Endodermal cell (in vitro differentiated cells): Measurements from ENCODE around the gene AK4. TPM values are rescaled to one million over a fixed set of nuclear protein-coding genes. Genes with fewer than 3 reads are reported as not detected.
"Not testable (repeated sequence)": the region's sequence is repeated elsewhere in the genome, so short reads cannot be mapped to it uniquely, and the experiment has no call there.

ENCODE experiments used
- DNase-seq: peaks from one replicate; pipeline ENCODE4 v3.0.0-alpha.2; 2017
- H3K27ac ChIP-seq: 2 replicates; pipeline ENCODE4 v1.5.1; 2013; ENCODE audit warnings: mild to moderate bottlenecking, low read depth, low read length, moderate library complexity
- H3K27me3 ChIP-seq: 2 replicates; pipeline ENCODE4 v1.6.1; 2013; ENCODE audit warnings: mild to moderate bottlenecking, low read length, moderate library complexity; ENCODE audit not compliant: insufficient read depth, control insufficient read depth, poor library complexity, severe bottlenecking
- H3K36me3 ChIP-seq: 2 replicates; pipeline ENCODE4 v1.7.0; 2013; ENCODE audit warnings: mild to moderate bottlenecking, low read length, moderate library complexity; ENCODE audit not compliant: control insufficient read depth, insufficient read depth
- H3K4me1 ChIP-seq: one replicate; pipeline ENCODE4 v1.7.0; 2013; ENCODE audit warnings: low read length; ENCODE audit not compliant: control insufficient read depth, insufficient read depth
- H3K4me3 ChIP-seq: 2 replicates; pipeline ENCODE4 v1.5.1; 2013; ENCODE audit warnings: mild to moderate bottlenecking, low read length, moderate library complexity
- H3K9ac ChIP-seq: 2 replicates; pipeline ENCODE4 v1.6.1; 2013; ENCODE audit warnings: mild to moderate bottlenecking, low read length, moderate library complexity; ENCODE audit not compliant: poor library complexity, severe bottlenecking; ENCODE audit errors: extremely low read depth
- H3K9me3 ChIP-seq: 2 replicates; pipeline ENCODE4 v1.6.1; 2013; ENCODE audit warnings: mild to moderate bottlenecking, low read length, moderate library complexity; ENCODE audit not compliant: control insufficient read depth
- H3K27ac Mint-ChIP-seq: 2 replicates; pipeline ENCODE4 v1.8.0; 2020; ENCODE audit warnings: mixed read lengths
- H3K27me3 Mint-ChIP-seq: 2 replicates; pipeline ENCODE4 v1.8.0; 2021; ENCODE audit warnings: mild to moderate bottlenecking, mixed read lengths; ENCODE audit not compliant: insufficient read depth
- H3K36me3 Mint-ChIP-seq: 2 replicates; pipeline ENCODE4 v1.8.0; 2020; ENCODE audit warnings: low read depth, mixed read lengths
- H3K4me1 Mint-ChIP-seq: 2 replicates; pipeline ENCODE4 v1.8.0; 2020; ENCODE audit warnings: mixed read lengths
- H3K4me3 Mint-ChIP-seq: 2 replicates; pipeline ENCODE4 v1.8.0; 2020; ENCODE audit warnings: mild to moderate bottlenecking, moderate library complexity, mixed read lengths
- H3K9me3 Mint-ChIP-seq: 2 replicates; pipeline ENCODE4 v1.8.0; 2020; ENCODE audit warnings: mild to moderate bottlenecking, mixed read lengths
- WGBS, 2 experiments: methylation state at CpG; one replicate each; pipeline versions ENCODE4 v1.1.5 to v1.1.7; 2013; ENCODE audit warnings: missing lambda C conversion rate in 2 of 2, mixed read lengths in 1 of 2; ENCODE audit not compliant: insufficient coverage in 1 of 2, insufficient read length in 1 of 2; 5-methylcytosine and 5-hydroxymethylcytosine counted together
- total RNA-seq, 2 donors: library from RNA; stranded (reverse); fragmentation: NEBNext Ultra II Directional in 1 of 2; extraction: Animal tissue kit (Norgen Biotek cat#: 25700) in 1 of 2; gene quantifications; 2 replicates in 1 of 2; 3 replicates in 1 of 2; pipeline ENCODE4 v1.2.1, GENCODE V29; 2021
- TF ChIP-seq, protein P1 (sequence below): fragments of 200-600 bp; sonication (generic); conservative IDR thresholded peaks from 2 replicates; pipeline ENCODE4 v1.5.0; 2021; ENCODE audit warnings: antibody characterized with exemption, mild to moderate bottlenecking

Gene AK4
- total RNA-seq, 2 donors from 2014 or later, result 118 to 139 TPM

DNA sequence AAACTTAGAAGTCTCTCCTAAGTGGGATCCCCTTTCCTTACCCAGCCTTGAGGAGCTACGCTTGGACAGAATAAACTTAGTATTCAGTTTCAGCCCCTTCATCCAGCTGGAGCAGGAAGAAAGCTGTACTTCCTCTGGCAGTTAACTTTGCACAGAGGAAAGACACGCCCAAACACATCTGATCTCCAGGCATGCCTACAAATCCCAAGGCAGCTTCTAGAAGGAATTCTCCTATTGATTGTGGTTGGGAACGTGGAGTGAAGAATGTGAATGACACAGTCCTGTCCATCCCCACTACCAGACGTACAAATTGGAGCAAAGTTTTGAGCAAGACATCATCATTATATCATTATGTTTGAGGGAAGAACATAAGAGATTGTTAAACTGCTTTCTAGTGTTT, 6.6 kb upstream of the AK4 start:
- Mint-ChIP-seq H3K27me3 (peaks cover 22% of the 10 kb centered on the region), H3K27ac (no peak overlapping the region), H3K4me3 (no peak overlapping the region), H3K36me3 (no peaks in the 10 kb centered on the region), H3K4me1 (peaks cover 35% of the 10 kb centered on the region), H3K9me3 (no peaks in the 10 kb centered on the region)
- no peak overlapping the region for H3K4me3 ChIP-seq
- TF ChIP-seq, protein P1, sequence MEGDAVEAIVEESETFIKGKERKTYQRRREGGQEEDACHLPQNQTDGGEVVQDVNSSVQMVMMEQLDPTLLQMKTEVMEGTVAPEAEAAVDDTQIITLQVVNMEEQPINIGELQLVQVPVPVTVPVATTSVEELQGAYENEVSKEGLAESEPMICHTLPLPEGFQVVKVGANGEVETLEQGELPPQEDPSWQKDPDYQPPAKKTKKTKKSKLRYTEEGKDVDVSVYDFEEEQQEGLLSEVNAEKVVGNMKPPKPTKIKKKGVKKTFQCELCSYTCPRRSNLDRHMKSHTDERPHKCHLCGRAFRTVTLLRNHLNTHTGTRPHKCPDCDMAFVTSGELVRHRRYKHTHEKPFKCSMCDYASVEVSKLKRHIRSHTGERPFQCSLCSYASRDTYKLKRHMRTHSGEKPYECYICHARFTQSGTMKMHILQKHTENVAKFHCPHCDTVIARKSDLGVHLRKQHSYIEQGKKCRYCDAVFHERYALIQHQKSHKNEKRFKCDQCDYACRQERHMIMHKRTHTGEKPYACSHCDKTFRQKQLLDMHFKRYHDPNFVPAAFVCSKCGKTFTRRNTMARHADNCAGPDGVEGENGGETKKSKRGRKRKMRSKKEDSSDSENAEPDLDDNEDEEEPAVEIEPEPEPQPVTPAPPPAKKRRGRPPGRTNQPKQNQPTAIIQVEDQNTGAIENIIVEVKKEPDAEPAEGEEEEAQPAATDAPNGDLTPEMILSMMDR, result no peak
- H3K9ac ChIP-seq, result no peak overlapping the region
- no peak overlapping the region for H3K27ac ChIP-seq
- H3K27me3 ChIP-seq, result peaks cover 2% of the 10 kb centered on the region
- no peak for DNase-seq
- H3K4me1 ChIP-seq, result peaks cover 6% of the 10 kb centered on the region
- H3K36me3 ChIP-seq, result no peaks in the 10 kb centered on the region
- H3K9me3 ChIP-seq, result no peaks in the 10 kb centered on the region
- WGBS, 2 experiments, result 90 to 93% methylated on average over 2 to 4 of the region's 4 CpGs

DNA sequence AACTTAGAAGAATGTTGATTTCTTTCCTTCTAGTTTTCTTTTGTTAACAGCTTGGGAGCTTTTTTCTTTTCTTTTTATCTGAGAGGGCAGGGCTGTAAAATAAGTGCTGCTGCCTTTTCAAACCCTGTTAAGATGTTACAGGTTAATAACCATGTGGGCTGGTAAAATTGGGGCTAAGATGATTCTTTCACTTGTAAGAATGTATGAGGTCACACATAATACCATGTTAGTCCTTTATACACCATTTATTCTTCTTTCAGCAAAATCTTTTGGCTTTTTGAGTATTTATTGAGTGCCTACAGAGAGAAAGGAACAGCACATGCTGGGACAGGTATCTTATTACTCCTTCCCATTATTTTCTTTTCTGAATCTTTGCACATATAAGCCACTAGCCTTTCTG, 6.1 kb upstream of the AK4 start:
- Mint-ChIP-seq H3K4me3 (no peak overlapping the region), H3K27ac (no peak overlapping the region), H3K9me3 (no peaks in the 10 kb centered on the region), H3K27me3 (peaks cover 28% of the 10 kb centered on the region), H3K4me1 (peaks cover 41% of the 10 kb centered on the region), H3K36me3 (no peaks in the 10 kb centered on the region)
- Histone ChIP-seq H3K9me3 (no peaks in the 10 kb centered on the region), H3K9ac (no peak overlapping the region), H3K27me3 (peaks cover 7% of the 10 kb centered on the region), H3K27ac (no peak overlapping the region), H3K4me3 (no peak overlapping the region), H3K4me1 (peaks cover 6% of the 10 kb centered on the region), H3K36me3 (no peaks in the 10 kb centered on the region)
- TF ChIP-seq, protein P1, result no peak
- no peak for DNase-seq

DNA sequence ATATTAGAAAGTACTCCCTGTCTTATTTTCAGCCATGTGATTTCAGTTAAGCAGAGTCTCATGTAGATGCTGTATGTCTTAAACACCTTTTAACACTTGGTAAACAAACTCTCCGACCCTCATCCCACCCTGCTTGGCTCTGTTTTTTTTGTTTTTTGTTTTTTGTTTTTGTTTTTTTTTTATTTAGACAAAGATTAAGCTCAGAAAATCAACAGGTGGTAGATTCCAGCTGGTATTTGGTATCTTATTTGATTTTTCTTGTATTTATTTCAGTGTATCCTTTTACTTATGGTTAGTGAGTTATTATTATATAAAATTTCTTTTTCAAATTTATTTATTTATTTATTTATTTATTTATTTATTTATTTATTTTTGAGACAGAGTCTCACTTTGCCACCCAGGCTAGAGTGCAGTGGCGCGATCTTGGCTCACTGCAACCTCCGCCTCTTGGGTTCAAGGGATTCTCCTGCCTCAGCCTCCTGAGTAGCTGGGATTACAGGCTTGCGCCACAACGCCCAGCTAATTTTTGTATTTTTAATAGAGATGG, 4.8 kb upstream of the AK4 start:
- Mint-ChIP-seq H3K4me1 (peaks cover 41% of the 10 kb centered on the region), H3K27me3 (peaks cover 24% of the 10 kb centered on the region)
- H3K9me3 ChIP-seq, H3K27ac ChIP-seq, H3K4me3 Mint-ChIP-seq, H3K27ac Mint-ChIP-seq, H3K36me3 ChIP-seq, H3K4me1 ChIP-seq, H3K9me3 Mint-ChIP-seq, H3K9ac ChIP-seq, H3K4me3 ChIP-seq, H3K36me3 Mint-ChIP-seq, DNase-seq: not testable (repeated sequence)
- peaks cover 10% of the 10 kb centered on the region for H3K27me3 ChIP-seq
- 95 to 96% methylated on average over 3 to 6 of the region's 6 CpGs for WGBS, 2 experiments

DNA sequence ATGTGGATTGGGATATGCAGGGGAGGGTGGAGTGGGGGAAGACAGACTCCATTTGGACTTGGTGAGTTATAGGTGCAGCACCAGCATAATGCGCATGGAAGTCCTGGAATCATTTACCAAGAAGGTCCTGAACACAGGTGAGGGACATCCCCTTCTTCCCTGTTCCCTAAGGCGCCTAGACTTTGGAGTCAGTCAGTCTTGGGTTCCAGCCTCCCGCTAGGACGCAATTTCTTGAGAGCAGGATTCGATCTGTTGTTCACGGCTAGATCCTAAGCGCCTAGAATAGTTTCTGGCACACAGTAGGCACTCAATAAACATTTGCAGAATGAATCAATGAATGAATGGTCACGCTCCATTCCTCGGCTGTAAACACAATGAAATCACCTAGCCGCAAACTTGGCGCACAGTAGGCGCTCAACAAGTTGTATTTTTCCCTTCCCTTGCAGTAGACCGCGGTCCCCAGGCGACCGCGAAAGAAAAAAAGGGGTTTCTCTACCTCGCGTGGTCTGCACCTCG, 1.0 kb upstream of the AK4 start:
- Histone ChIP-seq H3K36me3 (no peaks in the 10 kb centered on the region), H3K27ac (no peak overlapping the region), H3K9me3 (no peaks in the 10 kb centered on the region), H3K9ac (peak overlapping the region; percentile 29), H3K4me3 (peak overlapping the region; percentile 95), H3K4me1 (peaks cover 5% of the 10 kb centered on the region), H3K27me3 (peaks cover 10% of the 10 kb centered on the region)
- WGBS, 2 experiments, result 24 to 31% methylated on average over 12 to 20 of the region's 20 CpGs
- peaks cover 24% of the 10 kb centered on the region for H3K27me3 Mint-ChIP-seq
- H3K4me3 Mint-ChIP-seq, result peak overlapping the region; percentile 82
- no peak for DNase-seq
- H3K36me3 Mint-ChIP-seq, result peaks cover 1% of the 10 kb centered on the region
- TF ChIP-seq, protein P1, result no peak
- H3K27ac Mint-ChIP-seq, result peak overlapping the region; percentile 84
- H3K4me1 Mint-ChIP-seq, result peaks cover 42% of the 10 kb centered on the region
- H3K9me3 Mint-ChIP-seq, result no peaks in the 10 kb centered on the region
